HG03442 (cell line): ENCODE results near the gene MDM4.
"Not testable (repeated sequence)": the region's sequence is repeated elsewhere in the genome, so short reads cannot be mapped to it uniquely, and the experiment has no call there.

ENCODE experiments used
- ATAC-seq: cut with Tn5 transposase; IDR thresholded peaks from one replicate; pipeline ENCODE4 v1.9.1; 2021; ENCODE audit warnings: mild to moderate bottlenecking, moderate library complexity; ENCODE audit not compliant: unreplicated experiment

The MDM4 gene

DNA sequence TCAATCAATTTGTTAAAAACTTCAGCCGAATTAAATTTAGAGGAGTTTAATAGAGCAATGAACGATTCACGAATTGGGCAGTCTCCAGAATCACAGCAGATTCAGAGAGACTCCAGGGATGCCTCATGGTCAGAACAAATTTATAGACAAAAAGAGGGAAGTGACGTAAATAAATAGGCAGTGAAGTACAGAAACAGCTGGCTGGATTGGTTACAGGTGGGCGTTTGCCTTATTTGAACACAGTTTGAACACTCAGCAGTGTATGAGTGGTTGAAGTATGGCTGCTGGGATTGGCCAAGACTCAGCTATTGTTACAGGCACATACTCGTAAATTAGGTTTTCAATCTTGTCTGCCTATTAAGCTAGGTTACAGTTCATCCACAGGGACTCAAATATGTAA is 43.8 kb downstream of the MDM4 start:
- not testable (repeated sequence) for ATAC-seq

DNA sequence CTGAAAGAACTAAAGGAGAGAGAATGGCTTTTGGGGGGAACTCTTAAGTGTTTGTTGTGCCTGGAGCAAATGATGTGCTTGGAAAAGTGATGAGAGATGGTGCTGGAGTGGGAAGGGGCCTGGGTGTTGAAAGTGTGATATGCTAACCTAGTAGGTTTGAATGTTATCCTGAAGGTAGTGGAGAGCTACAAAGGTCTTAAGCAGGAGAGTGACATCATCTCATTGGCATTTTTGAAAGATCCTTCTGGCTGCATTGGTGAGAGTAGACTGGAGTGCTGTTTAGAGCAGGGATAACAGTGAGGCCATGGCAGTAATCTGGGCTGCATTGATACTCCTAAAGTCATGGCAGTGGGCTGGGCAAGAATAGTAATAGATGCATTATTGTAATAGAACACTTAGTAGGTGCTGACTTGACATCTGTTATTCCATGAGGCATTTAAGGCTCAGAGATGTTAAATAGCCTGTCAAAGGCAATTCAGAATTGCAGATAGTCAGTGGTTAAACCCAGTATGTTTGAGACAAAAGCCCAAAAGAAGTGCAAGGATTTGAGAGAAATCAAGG is 44.5 kb downstream of the MDM4 start:
- no peak for ATAC-seq

DNA sequence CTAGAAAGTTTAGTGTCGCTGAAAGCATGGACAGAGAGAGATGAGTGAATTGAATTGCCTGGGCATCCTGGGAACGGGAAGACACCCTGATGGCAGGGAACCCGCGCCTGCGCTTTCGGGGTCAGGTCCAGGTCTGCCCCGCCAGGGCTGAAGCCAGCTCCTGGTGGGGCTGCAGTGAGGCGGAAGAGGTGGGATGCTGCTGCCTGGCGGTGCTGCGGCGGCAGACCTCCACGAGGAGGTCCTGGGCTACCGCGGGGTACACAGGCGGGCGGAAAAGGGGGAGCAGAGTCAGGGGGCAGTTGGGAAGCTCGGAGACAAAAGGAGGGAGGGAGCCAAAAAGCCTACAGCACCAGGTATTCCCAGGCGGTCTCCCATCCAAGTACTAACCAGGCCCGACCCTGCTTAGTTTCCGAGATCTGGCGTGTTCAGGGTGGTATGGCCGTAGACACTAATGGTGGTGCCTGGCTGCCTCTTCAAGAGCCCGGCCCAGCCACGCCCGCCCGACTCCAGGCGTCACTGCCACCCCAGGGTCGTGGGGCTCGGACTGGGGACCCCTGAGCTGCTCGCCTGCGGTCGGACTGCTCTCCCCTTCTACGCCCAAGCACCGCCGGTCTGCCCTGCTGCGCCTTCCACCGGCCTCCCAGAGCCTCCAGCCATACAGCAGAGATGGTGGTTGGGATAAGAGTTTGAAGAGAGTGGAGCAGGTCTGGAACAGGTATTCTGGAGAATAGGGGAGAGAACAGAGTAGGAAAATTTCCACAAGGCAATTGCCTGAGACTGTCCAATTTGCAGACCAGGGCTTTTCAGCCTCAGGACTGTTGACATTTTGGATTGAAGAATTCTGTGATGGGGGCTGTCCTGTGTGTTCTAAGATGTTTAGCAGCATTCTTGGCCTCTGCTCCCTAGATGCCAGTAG is 46.1 kb downstream of the MDM4 start:
- ATAC-seq, result no peak

DNA sequence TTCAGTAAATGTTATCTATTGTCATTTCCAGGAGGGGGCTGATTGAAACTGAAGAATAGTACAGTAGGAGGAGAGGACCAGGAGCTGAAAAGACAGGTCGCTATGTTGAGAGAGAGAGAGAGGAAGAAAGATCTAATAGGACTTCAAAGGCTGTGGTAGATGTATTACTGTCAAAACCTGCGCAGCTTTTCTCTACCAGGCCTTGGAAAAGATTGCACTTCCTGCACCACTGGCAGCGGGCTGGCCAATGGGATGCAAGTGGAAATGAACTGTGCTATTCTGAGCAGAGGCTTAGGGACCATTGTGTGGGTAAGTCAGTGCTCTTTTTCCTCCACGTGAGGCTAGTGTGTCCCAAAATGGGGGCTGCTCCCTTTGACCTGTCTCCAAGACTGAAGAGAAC is 47.1 kb downstream of the MDM4 start:
- ATAC-seq, result no peak

DNA sequence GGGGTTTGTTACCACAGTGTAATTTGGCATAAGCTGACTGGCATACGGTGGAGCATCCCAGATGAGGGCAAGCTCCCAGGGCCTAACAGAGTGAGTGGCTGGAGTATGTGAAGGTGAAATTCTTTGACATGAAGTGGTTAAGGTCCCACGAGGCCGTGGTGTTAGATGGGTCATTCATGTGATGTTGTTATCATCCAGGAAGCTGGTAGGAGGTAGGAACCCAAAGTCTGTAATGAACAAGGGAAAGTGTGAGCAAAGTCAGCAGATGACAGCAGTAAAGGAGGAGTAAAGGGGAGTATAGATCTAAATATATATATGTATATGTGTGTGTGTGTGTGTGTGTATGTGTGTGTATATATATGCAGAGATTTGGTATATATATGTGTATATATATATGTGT is 47.6 kb downstream of the MDM4 start:
- no peak for ATAC-seq

DNA sequence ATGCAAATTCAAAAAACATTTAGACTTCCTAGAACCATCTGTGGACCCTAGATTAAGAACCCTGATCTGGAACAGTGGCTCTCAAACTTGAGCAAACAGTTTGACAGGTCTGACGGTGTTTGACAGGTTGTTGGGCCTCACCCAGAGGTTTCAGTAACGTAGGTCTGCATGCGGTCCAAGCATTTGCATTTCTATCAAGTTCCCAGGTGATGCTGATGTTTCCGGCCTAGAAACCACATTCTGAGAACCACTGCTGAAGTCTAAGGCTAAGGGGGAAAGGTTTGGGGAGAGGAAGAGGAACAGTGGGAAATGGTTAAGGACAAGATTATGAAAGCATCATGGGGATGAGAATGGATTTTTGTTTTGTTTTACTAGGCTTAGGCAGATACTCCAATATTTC is 48.6 kb downstream of the MDM4 start:
- ATAC-seq, result peak; percentile 74

DNA sequence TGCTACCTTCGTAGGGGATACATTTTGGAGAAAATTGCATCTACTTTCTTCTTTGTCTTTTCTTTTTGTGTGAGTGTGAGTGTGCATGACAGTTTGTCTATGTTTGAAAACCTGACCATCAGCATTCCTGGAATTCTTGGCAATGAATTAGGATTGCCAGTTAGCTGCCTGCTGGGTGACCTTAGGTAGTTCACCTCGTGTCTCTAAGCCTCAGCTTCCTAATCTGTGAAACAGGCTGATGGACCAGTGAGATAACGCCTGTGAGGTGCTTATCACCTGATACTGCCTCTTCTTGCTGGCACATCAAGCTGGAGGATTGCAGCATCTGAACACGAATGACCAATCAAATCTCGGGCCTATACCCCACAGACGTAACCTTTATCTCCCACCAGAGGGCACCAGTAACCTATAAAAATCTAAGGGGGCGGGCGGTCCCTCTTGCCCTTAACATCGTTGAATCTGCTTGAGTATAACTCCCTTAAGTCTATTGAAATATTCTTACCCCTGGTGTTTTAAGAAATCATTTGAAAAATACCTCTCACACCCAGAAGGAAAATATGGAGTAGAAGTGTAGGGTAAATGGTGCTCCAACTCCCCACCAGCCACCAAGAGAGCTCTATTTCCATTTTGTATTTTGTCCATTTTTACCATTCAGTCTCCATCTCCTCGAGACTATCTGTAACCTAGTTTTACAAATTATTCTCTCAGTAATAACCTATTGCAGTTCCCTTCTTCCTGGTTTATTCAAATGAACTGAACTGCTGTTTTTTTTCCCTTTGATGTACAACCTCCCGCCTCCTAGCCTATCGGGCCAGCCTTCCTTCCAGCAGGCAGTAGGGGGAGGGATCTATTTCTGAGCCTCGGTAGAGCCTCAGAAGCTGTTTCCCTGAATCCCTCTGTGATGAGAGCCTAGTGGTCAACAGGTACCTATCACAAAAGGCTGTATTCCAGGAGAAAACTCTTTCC is 49.7 kb downstream of the MDM4 start:
- ATAC-seq, result peak; percentile 55

DNA sequence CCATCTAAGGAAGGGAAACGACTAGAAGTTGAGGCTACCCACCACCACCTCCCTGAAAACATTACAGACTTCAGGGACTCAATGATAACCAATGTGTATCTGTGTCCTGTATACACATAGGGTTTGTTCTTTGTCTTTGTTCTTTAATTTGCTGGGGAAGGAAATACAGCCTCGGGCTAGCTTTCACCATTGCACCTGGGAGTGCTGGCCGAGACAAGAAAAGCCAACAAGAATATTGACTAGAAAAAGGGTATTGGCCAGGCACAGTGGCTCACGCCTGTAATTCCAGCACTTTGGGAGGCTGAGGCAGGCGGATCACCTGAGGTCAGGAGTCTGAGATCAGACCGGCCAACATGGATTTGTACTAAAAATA is 50.4 kb downstream of the MDM4 start:
- no peak for ATAC-seq

DNA sequence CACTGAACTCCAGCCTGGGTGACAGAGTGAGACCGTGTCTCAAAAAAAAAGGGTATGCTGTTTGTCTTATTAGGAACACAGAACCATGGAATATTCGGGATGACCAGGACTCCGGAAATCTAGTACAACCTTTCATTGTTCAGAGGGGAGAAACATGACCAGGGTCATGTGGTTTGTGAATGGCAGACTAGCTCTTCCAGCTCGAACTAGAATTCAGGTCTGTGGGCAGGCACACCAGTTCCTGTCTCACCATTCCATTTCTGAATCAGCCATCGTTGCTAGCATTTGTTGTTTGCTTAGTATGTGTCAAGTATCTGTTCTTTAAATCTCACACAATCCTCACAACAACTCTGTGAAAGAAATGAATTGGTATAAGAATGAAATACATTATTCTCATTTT is 50.9 kb downstream of the MDM4 start:
- ATAC-seq, result no peak

DNA sequence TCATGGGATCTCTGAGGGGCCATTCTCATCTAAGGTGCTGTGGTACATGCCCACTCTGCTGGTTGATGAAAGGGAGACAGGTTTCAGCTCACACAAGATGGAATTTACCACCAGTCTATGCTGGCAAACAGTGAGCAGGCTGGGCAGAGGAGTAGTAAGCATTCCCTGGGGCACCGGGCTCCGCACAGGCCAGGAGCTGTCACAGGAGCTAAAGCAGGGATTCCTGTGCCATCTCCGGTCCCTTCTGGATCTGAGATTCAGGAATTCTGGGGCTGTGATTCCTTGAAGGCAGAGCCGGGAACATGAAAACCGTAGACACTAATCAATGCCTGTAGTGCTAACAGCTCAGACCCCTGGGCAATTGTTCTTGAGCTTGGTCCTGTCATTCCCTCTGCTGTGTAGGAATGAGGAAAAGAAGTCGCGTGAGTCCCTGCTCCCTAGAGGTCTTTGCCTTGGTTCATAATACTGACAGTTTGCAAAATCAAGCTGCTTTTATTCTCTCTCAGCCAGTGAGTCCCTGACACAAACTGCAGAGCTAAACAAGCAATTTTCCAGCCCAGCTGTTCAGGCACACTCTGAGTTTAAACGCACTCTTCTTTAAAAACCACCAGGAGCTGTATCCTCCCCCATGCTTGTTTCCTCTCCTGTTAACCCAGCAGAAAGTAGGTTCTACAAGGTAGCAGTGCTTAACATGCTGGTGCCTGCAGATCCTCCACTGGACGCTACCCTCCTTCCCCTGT is 52.5 kb downstream of the MDM4 start:
- ATAC-seq, result no peak

DNA sequence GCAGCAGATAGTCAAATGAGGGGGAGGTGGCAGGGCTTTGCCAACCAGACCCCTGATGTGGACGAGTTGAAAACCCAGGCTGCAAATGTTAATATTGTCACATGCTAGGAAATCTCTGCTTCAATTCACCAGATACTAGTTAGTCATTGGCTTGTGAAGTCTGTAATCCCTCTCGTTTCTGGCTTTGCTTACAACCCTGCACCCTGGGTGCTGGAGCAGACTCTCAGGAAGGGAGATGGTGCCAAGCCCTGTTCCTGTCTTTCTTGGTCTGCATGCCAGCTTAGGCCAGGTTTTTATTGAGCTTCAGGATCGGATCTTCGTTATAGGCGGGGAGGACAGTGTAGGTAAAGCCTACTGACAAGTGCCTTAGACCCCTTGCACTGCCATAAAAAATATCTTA is 53.3 kb downstream of the MDM4 start:
- ATAC-seq, result no peak

DNA sequence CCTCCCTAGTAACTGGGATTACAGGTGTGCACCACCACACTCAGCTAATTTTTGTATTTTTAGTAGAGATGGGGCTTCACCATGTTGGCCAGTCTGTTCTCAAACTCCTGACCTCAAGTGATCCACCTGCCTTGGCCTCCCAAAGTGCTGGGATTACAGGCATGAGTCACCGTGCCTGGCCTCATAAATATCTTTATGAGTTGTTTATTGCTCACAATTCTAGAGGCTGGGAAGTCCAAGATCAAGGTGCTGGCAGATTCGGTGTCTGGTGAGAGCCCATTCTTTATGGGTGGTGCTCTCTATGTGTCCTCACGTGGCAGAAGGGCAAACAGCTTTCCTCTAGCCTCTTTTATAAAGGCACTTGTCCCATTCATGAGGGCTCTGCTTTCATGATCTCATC is 53.8 kb downstream of the MDM4 start:
- not testable (repeated sequence) for ATAC-seq

DNA sequence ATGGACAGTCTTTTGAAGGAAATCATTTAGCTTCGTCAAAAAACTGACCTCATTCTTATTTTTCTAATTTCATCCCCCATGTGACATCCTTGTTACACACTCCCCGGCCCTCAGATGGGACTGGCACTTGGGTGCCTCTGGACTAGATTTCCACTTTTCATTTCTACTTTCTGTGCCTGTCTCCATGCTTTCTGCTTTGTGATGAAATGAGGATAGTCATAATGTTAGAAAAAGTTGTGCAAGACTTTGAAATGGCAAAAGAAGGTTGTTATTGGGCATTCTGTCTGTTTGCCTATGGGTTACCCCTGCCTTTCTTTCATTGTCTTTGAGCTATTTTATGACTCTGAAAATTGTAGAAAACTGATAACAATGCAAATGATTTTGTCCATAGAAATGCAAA is 54.9 kb downstream of the MDM4 start:
- no peak for ATAC-seq

DNA sequence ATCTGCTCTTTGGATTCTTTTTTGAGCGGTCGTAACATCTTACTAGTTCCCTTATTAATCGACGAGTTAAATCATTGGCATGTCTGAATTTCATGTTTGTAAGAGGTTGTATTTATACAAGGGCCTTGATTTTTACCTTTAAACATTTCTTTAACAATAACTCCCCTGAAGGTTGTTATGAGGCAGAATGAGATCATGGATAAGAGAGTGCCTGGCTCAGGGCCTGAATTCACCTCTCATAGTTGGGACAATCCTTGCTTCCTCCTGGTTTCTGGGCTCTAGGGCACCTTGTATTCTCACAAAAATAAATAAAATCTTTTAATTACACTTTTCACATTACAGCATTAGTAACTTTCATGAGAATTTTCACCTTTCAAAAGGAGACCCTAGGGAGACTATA is 55.4 kb downstream of the MDM4 start:
- ATAC-seq, result no peak

DNA sequence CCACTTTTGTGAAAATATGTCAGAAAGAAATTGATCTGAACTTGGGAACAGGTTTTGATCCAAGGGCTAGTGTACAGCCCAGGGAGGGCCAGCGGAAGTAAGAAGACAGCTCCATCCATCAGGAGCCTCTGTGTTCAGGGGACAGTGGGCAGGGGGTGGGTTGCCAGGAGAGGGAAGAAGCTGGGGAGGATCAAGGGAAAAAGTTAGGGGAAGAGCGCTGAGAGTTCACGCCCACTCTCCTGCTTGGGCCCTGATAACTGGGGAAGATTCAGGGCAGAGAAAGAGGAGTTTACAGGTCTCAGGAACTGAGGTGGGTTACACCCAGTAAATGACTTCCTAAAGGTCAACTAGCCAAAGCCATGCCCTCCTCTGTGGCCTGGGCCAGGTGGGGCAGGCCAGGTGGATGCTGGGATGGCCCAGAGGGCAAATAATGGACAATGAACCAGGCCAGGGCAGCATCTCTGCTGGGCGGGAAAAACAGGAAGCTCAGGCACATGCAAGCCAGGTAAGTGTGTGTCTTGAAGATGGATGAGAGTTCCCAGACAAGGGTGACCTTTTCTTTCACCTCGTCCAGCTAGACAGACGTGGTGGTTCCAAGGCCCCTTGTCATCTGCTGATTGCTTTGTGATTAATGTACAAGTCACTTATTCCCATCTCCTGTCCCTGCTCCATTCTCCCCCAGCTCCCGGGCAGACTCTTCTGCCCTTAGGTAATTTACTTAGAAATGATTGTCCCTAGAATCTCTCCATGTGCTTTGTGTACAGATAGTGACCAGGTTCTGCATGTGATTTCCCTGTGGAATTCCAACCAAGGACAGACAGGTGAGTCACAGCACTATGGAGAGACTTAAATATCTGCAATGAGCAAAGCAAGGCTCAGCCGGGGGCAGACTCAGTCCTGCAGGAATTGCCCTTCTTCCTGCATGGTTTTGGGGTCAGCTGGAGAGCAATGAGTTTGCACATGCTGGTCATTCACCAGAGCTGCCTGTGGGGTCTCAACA is 57.0 kb downstream of the MDM4 start:
- no peak for ATAC-seq

DNA sequence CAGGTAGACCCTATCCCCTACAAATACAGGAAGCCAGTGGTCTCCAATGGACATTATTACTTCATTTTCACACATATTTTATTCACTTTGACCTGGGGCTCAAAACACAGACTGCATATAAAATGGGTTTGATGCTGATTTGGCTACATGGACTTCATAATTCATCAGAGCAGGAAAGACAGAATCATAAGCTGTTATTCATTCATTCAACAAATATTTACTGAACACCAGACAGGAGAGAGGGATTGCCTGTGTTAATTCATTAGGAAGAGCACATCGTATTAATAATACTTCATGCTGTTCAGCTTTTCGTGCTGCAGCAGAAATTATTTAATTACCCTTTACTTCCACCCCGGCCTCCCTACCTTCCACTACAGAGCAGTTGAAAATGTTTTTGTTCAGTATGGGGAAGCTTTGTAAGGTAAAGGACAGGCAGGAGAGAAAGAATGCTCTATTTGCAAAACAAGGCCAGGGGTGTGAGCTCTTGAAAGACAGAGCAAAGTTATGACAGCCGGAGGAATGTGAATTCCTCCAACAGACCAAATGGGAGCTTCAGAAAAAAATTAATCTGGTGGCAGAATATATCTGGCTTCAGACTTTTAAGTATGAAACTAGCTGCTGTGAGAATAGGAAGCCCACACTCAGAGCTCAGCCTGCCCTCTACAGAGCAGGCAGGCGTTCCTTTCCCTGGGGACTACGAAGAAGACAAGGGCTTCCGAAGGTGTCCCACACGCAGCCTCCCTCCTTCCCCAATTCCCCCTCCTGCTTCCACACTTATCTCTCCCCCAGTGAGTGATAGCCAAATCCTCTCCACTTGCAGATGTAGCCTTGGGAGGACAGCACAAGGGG is 58.0 kb downstream of the MDM4 start:
- ATAC-seq, result no peak

DNA sequence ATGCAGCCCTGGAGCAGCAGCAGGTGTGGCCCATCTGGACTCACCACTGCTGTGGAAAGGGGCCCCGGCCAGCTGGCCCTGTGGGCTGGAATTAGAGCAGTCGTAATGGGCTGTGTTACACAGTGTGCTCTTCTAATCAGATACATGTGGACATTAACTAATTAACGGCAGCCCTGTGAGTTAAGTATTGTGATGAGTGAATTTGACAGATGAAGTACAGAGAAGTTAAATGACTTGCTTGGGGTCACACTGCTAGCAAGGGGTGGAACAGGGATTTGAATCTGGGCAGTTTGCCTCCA is 58.6 kb downstream of the MDM4 start:
- no peak for ATAC-seq

DNA sequence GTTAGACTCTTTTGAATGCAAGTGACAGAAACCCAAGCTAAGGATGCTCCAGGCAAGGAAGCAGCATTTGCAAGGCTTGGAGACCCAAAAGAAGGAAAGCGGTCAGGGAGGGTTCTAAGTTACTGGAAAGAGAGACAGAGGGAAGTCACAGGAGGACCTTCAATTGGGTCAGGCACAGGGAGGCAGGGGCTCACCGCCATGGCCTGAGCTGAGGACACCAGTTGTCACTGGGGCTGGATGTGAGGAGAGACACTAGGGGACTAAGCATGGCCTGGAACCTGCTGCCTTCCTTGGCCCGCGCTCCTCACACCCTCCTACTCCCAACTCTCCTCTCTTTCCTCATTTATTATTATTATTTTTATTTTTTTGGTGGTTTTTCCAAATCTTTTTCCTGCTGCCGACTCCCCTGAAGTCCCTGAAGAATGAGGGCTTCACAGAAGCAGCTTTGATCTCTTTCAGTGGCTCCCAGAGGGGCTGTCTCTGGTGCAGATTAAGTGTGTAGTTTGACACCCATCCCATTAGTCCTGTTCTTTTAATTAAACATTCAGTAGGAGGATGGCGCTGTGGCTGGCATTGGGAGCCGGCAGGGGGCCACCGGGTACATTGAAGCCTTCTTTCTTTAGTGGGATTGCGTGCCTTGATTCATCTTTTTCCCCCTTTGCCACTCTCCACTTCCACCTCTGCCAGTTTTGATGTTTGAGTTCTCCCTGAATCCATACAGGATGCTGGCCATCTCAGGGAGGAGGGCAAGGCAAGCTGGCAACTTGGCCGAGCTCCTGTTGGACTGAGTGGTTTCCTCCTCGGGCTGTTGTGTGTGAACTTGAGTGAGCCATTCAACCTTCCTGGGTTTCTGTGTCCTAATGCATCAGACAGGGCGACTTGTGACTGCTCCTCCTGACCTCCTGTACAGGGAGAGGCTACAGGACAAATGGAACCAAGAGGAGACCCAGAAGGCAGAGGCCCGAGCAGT is 59.3 kb downstream of the MDM4 start:
- ATAC-seq, result no peak
